Prostate gland (tissue), 2 donors: ENCODE data around the gene TMEM109.

Experiments used
- CTCF ChIP-seq, 4 experiments: fragments of 200-600 bp in 2 of 4; fragments of 450-650 bp in 2 of 4; sonication (generic) in 2 of 4; IDR thresholded peaks; 1 replicate in 3 of 4; 2 replicates in 1 of 4; pipeline ENCODE4 v1.5.1; 2016 to 2019; ENCODE audit warnings: antibody characterized with exemption in 4 of 4, mild to moderate bottlenecking in 2 of 4, moderate library complexity in 2 of 4
- POLR2AphosphoS5 ChIP-seq: sonication (generic); formaldehyde crosslinking; IDR thresholded peaks from one replicate; pipeline ENCODE4 v1.6.1; 2017; ENCODE audit warnings: antibody characterized with exemption

- TF ChIP-seq CTCF (IDR thresholded peaks at IDR 0.05) = no peak
- no peak for TF ChIP-seq POLR2AphosphoS5
Measured at GRCh38 chr11:60954421-60954820, 40.5 kb downstream of the TMEM109 start.
